Kidney (tissue), 14 donors: ENCODE results near the gene EBF3. TPM values are rescaled to one million over a fixed set of nuclear protein-coding genes. Genes with fewer than 3 reads are reported as not detected.
A peak's percentile ranks its signal among the peaks of the same experiment; 100 is the strongest.

Source experiments
- DNase-seq, 5 donors: peaks; one replicate each; pipeline ENCODE4 v3.0.0-alpha.2; 2013 to 2020
- FAIRE-seq: peaks from 2 replicates; lab custom pipeline; 2012; peaks lifted over from hg19 to GRCh38; lab: Jason Lieb, UNC
- H3K27ac ChIP-seq, 2 donors: one replicate each; pipeline ENCODE4 v1.7.0; 2013; ENCODE audit warnings: low read depth in 2 of 2, low read length in 2 of 2, inconsistent platforms in 1 of 2
- H3K27me3 ChIP-seq: one replicate; pipeline ENCODE4 v1.7.1; 2013; ENCODE audit warnings: low read length, inconsistent platforms; ENCODE audit not compliant: control insufficient read depth, insufficient read depth
- H3K36me3 ChIP-seq, 3 donors: one replicate each; pipeline versions ENCODE4 v1.7.0 to v1.7.1; 2013; ENCODE audit warnings: low read length in 3 of 3, control low read depth in 1 of 3, inconsistent platforms in 1 of 3; ENCODE audit not compliant: insufficient read depth in 3 of 3, control insufficient read depth in 2 of 3
- H3K4me1 ChIP-seq, 3 donors: one replicate each; pipeline versions ENCODE4 v1.7.0 to v1.7.1; 2013; ENCODE audit warnings: low read length in 3 of 3, inconsistent platforms in 1 of 3, low read depth in 1 of 3; ENCODE audit not compliant: control insufficient read depth in 2 of 3, insufficient read depth in 2 of 3
- H3K4me3 ChIP-seq, 3 donors: one replicate each; pipeline versions ENCODE4 v1.7.0 to v1.8.1; 2013; ENCODE audit warnings: low read length in 3 of 3, control low read depth in 1 of 3, inconsistent platforms in 1 of 3
- H3K9ac ChIP-seq, 3 donors: one replicate each; pipeline versions ENCODE4 v1.7.0 to v1.7.1; 2013; ENCODE audit warnings: low read length in 3 of 3, control low read depth in 1 of 3, inconsistent platforms in 1 of 3
- H3K9me3 ChIP-seq, 3 donors: one replicate each; pipeline versions ENCODE4 v1.7.0 to v1.7.1; 2013; ENCODE audit warnings: low read length in 3 of 3, control low read depth in 1 of 3, inconsistent platforms in 1 of 3; ENCODE audit not compliant: control insufficient read depth in 2 of 3, insufficient read depth in 1 of 3
- CTCF ChIP-seq: IDR thresholded peaks from 3 replicates; pipeline ENCODE4 v1.5.1; 2012; ENCODE audit warnings: mild to moderate bottlenecking, moderate library complexity, borderline replicate concordance; ENCODE audit not compliant: insufficient read depth; ENCODE audit errors: extremely low read depth
- intact Hi-C: fragments of 100-400 bp; cut with DNase I; formaldehyde crosslinking; loops from one replicate; pipeline ENCODE4 v1.11.1; 2022
- polyA plus RNA-seq: library from polyadenylated mRNA; stranded (reverse); fragments of 350-450 nt; fragmentation: Illumina TruSeq; extraction: RNeasy Lipid Tissue Mini Kit (QIAGEN cat#74804); gene quantifications from one replicate; pipeline ENCODE4 v1.2.3, GENCODE V29; 2014; ENCODE audit warnings: low read depth, low replicate concordance; ENCODE audit not compliant: insufficient read depth
- total RNA-seq: library from RNA; stranded (reverse); fragmentation: NEBNext Ultra II Directional; extraction: Animal tissue kit (Norgen Biotek cat#: 25700); gene quantifications from one replicate; pipeline ENCODE4 v1.2.1, GENCODE V29; 2021
- donor health status: control.
- donor health status: control.
- donor health status: control.
- donor health status: control.
- donor health status: control.
- donor health status: DM: yes; HTN: yes; CAD: no.
- donor health status: Normal renal cell carcinoma (clear cell type).

Gene EBF3
- total and polyA plus RNA-seq, 2 donors from 2014 or later: 0.09 to 0.98 TPM

DNA sequence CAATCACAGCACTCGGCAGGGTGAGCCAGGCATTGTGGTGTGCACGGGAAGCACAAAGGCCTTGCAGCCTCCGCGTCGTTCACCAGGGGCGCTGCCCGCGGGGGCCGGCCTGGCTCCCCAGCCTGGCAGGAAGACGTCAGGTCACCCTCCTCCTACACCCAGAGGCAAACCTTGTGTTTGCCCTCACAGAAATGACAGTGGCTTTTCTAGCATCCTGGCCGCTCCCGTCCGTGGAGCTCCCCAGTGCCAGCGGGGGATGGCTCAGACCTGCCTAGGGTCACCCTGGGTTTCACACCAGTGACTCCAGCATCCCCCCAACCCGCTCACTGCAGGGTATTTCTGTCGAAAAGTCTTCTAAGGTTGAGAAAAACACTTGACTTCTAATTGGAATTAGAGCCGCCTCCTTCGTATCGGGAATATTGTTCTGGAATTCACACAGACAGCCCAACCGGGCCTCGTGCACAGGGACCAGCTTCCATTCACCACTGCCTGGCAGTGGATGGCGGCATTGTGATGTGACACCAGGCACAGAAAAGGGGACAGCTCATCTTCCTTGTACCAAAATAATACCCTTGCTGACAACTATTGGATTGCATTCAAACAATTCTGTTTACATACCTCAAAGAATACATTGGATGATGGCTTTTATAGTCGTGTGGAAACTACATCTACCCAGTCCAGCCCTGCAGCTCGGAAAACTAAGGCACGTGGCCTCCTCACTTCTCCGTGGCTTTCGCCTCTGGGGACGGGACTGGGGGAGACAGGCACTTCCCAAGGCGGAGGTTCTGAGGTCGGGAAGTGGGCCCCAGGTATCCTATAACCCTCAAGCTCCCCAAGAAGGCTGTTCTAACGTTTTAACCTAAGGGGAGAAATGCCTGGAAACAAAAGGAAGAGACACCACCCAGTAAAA, 109.0 kb downstream of the EBF3 start:
- DNase-seq: no peak
- Histone ChIP-seq H3K9ac (no peak overlapping the region), H3K4me1 (peaks cover 0 to 4% (median 0%) of the 10 kb centered on the region in 3 donors), H3K27ac (no peak overlapping the region), H3K36me3 (no peaks in the 10 kb centered on the region), H3K9me3 (peaks cover 0 to 7% (median 0%) of the 10 kb centered on the region in 3 donors), H3K27me3 (no peaks in the 10 kb centered on the region), H3K4me3 (no peak overlapping the region)
- no peak for TF ChIP-seq CTCF
- intact Hi-C loops: no loop called here
- FAIRE-seq: no peak

- Histone ChIP-seq H3K36me3 (no peaks in the 10 kb centered on the region), H3K4me1 (peaks cover 0 to 4% (median 0%) of the 10 kb centered on the region in 3 donors), H3K4me3 (no peak overlapping the region), H3K9ac (no peak overlapping the region), H3K9me3 (peaks cover 0 to 7% (median 0%) of the 10 kb centered on the region in 3 donors), H3K27me3 (no peaks in the 10 kb centered on the region), H3K27ac (no peak overlapping the region)
- intact Hi-C loops: no loop called here
- DNase-seq: no peak
- no peak for FAIRE-seq
- no peak for TF ChIP-seq CTCF
Observed at GRCh38 chr10:129854158-129854557, 109.9 kb downstream of the EBF3 start.

- intact Hi-C loops: no loop called here
- FAIRE-seq (peak; percentile 87), DNase-seq (peak in 2 of 5 donors; percentile 61 to 73)
- TF ChIP-seq CTCF: peak; percentile 43
- no peaks in the 10 kb centered on the region for H3K27me3 ChIP-seq
- H3K4me1 ChIP-seq: peaks cover 0 to 4% (median 0%) of the 10 kb centered on the region in 3 donors
- H3K4me3 ChIP-seq: peak overlapping the region in 2 of 3 donors; percentile 32 to 44
- peaks cover 0 to 7% (median 0%) of the 10 kb centered on the region in 3 donors for H3K9me3 ChIP-seq
- no peaks in the 10 kb centered on the region for H3K36me3 ChIP-seq
- H3K27ac ChIP-seq: no peak overlapping the region
- H3K9ac ChIP-seq: no peak overlapping the region
Observed at GRCh38 chr10:129853562-129853903, 110.5 kb downstream of the EBF3 start.
